ENCODE data around the gene UNC119. TPM values are rescaled to one million over a fixed set of nuclear protein-coding genes. Genes with fewer than 3 reads are reported as not detected.

The UNC119 gene
- total and polyA plus RNA-seq, 2 experiments from 2014 or later: 101 to 124 TPM

- H3K9me3 ChIP-seq (ENCODE audit: low read depth): no peaks in the 10 kb centered on the region
- H3K4me3 ChIP-seq: peak overlapping the region; percentile 46
- TF ChIP-seq CTCF (IDR thresholded peaks at IDR 0.05; ENCODE audit: low read depth, low read length): no peak
- DNase-seq (ENCODE audit: low read depth in 1 of 2, low spot score in 1 of 2): no peak
- no peaks in the 10 kb centered on the region for H3K4me1 ChIP-seq (ENCODE audit: low read depth)
- H3K27me3 ChIP-seq: no peaks in the 10 kb centered on the region
- H3K36me3 ChIP-seq: no peaks in the 10 kb centered on the region
- no peak overlapping the region for H3K27ac ChIP-seq
These were observed 45.4 kb upstream of the UNC119 start for GRCh38 chr17:28597606-28598383.

- TF ChIP-seq CTCF (IDR thresholded peaks at IDR 0.05; ENCODE audit: low read depth, low read length): no peak
- no peak for DNase-seq (ENCODE audit: low read depth in 1 of 2, low spot score in 1 of 2)
- no peaks in the 10 kb centered on the region for H3K9me3 ChIP-seq (ENCODE audit: low read depth)
- H3K27me3 ChIP-seq: no peaks in the 10 kb centered on the region
- peaks cover 29% of the 10 kb centered on the region for H3K36me3 ChIP-seq
- no peak overlapping the region for H3K27ac ChIP-seq
- H3K4me3 ChIP-seq: no peak overlapping the region
- no peaks in the 10 kb centered on the region for H3K4me1 ChIP-seq (ENCODE audit: low read depth)
These were observed 39.8 kb upstream of the UNC119 start for GRCh38 chr17:28592260-28592659.

GRCh38 chr17:28585851-28586250 is 33.4 kb upstream of the UNC119 start:
- no peak overlapping the region for H3K4me3 ChIP-seq
- no peaks in the 10 kb centered on the region for H3K9me3 ChIP-seq (ENCODE audit: low read depth)
- no peaks in the 10 kb centered on the region for H3K4me1 ChIP-seq (ENCODE audit: low read depth)
- no peak for DNase-seq (ENCODE audit: low read depth in 1 of 2, low spot score in 1 of 2)
- H3K36me3 ChIP-seq: peaks cover 52% of the 10 kb centered on the region
- TF ChIP-seq CTCF (IDR thresholded peaks at IDR 0.05; ENCODE audit: low read depth, low read length): no peak
- no peaks in the 10 kb centered on the region for H3K27me3 ChIP-seq
- no peak overlapping the region for H3K27ac ChIP-seq

- no peaks in the 10 kb centered on the region for H3K4me1 ChIP-seq (ENCODE audit: low read depth)
- H3K27me3 ChIP-seq: no peaks in the 10 kb centered on the region
- peaks cover 45% of the 10 kb centered on the region for H3K36me3 ChIP-seq
- DNase-seq (ENCODE audit: low read depth in 1 of 2, low spot score in 1 of 2): no peak
- H3K27ac ChIP-seq: no peak overlapping the region
- TF ChIP-seq CTCF (IDR thresholded peaks at IDR 0.05; ENCODE audit: low read depth, low read length): no peak
- no peak overlapping the region for H3K4me3 ChIP-seq
- no peaks in the 10 kb centered on the region for H3K9me3 ChIP-seq (ENCODE audit: low read depth)
These were observed 32.0 kb upstream of the UNC119 start for GRCh38 chr17:28584434-28584833.

GRCh38 chr17:28582513-28582912 is 30.1 kb upstream of the UNC119 start:
- no peak overlapping the region for H3K4me3 ChIP-seq
- H3K36me3 ChIP-seq: peaks cover 43% of the 10 kb centered on the region
- H3K4me1 ChIP-seq (ENCODE audit: low read depth): no peaks in the 10 kb centered on the region
- no peak overlapping the region for H3K27ac ChIP-seq
- no peaks in the 10 kb centered on the region for H3K27me3 ChIP-seq
- DNase-seq (ENCODE audit: low read depth in 1 of 2, low spot score in 1 of 2): no peak
- no peaks in the 10 kb centered on the region for H3K9me3 ChIP-seq (ENCODE audit: low read depth)
- TF ChIP-seq CTCF (IDR thresholded peaks at IDR 0.05; ENCODE audit: low read depth, low read length): no peak
